HepG2 (cell line): Measurements from ENCODE around the gene TAC3. TPM values are rescaled to one million over a fixed set of nuclear protein-coding genes. Genes with fewer than 3 reads are reported as not detected.

ENCODE experiments used
- ELF1 ChIP-seq: sonication (generic); formaldehyde crosslinking; IDR thresholded peaks from 2 replicates; pipeline ENCODE4 v1.4.0; 2020; ENCODE audit warnings: missing genetic modification reagents
- ESRRA ChIP-seq: sonication (generic); formaldehyde crosslinking; IDR thresholded peaks from 2 replicates; pipeline ENCODE4 v1.5.1; 2020; ENCODE audit warnings: mild to moderate bottlenecking, low read depth, missing genetic modification reagents
- FOXA3 ChIP-seq: IDR thresholded peaks from 2 replicates; pipeline ENCODE4 v1.6.1; 2016; ENCODE audit warnings: missing genetic modification reagents, missing compliant biosample characterization
- HOXA3 ChIP-seq: sonication (generic); formaldehyde crosslinking; IDR thresholded peaks from 2 replicates; pipeline ENCODE4 v1.5.0; 2020; ENCODE audit warnings: missing genetic modification reagents
- KDM4B ChIP-seq: sonication (generic); formaldehyde crosslinking; IDR thresholded peaks from 2 replicates; pipeline ENCODE4 v1.4.0; 2020; ENCODE audit warnings: missing genetic modification reagents
- NFYC ChIP-seq: IDR thresholded peaks from 2 replicates; pipeline ENCODE4 v1.6.1; 2016; ENCODE audit warnings: missing genetic modification reagents, missing compliant biosample characterization
- PITX1 ChIP-seq: sonication (generic); formaldehyde crosslinking; IDR thresholded peaks from 2 replicates; pipeline ENCODE4 v1.5.1; 2020; ENCODE audit warnings: mild to moderate bottlenecking, missing genetic modification reagents
- PLSCR1 ChIP-seq: sonication (generic); formaldehyde crosslinking; IDR thresholded peaks from 2 replicates; pipeline ENCODE4 v1.5.0; 2020; ENCODE audit warnings: missing genetic modification reagents, mild to moderate bottlenecking, borderline replicate concordance
- PRDM4 ChIP-seq: sonication (generic); formaldehyde crosslinking; IDR thresholded peaks from 2 replicates; pipeline ENCODE4 v1.9.0; 2021; ENCODE audit warnings: missing genetic modification reagents, borderline replicate concordance
- RFX5 ChIP-seq: IDR thresholded peaks from 2 replicates; pipeline ENCODE4 v1.6.1; 2011; ENCODE audit warnings: low read depth, low read length, improper control_type of control experiment
- RXRB ChIP-seq: IDR thresholded peaks from 2 replicates; pipeline ENCODE4 v1.6.1; 2016; ENCODE audit warnings: borderline replicate concordance, missing genetic modification reagents, missing compliant biosample characterization
- SMAD9 ChIP-seq: sonication (generic); formaldehyde crosslinking; IDR thresholded peaks from 2 replicates; pipeline ENCODE4 v1.5.1; 2020; ENCODE audit warnings: mild to moderate bottlenecking, missing genetic modification reagents
- TAF1 ChIP-seq: sonication (generic); formaldehyde crosslinking; IDR thresholded peaks from 2 replicates; pipeline ENCODE4 v1.4.0; 2020; ENCODE audit warnings: missing genetic modification reagents
- TRIM22 ChIP-seq: fragments of 450-650 bp; IDR thresholded peaks from 2 replicates; pipeline ENCODE4 v1.6.1; 2017
- XBP1 ChIP-seq: sonication (generic); formaldehyde crosslinking; IDR thresholded peaks from 2 replicates; pipeline ENCODE4 v1.5.0; 2020; ENCODE audit warnings: missing genetic modification reagents
- ZBTB44 ChIP-seq: sonication (generic); formaldehyde crosslinking; IDR thresholded peaks from 2 replicates; pipeline ENCODE4 v1.4.0; 2020; ENCODE audit warnings: missing genetic modification reagents
- ZC3H13 ChIP-seq: sonication (generic); formaldehyde crosslinking; IDR thresholded peaks from 2 replicates; pipeline ENCODE4 v1.8.1; 2023; ENCODE audit warnings: mild to moderate bottlenecking, missing genetic modification reagents, moderate library complexity
- ZNF292 ChIP-seq: sonication (generic); formaldehyde crosslinking; IDR thresholded peaks from 2 replicates; pipeline ENCODE4 v1.8.1; 2022; ENCODE audit warnings: mild to moderate bottlenecking, low read depth, missing genetic modification reagents, borderline replicate concordance
- ZNF329 ChIP-seq: sonication (generic); formaldehyde crosslinking; IDR thresholded peaks from 2 replicates; pipeline ENCODE4 v1.9.0; 2021; ENCODE audit warnings: low read depth, mild to moderate bottlenecking, missing genetic modification reagents
- ZNF691 ChIP-seq: sonication (generic); formaldehyde crosslinking; IDR thresholded peaks from 2 replicates; pipeline ENCODE4 v1.4.0; 2020; ENCODE audit warnings: missing genetic modification reagents, low read depth, mild to moderate bottlenecking, borderline replicate concordance
- ZNF770 ChIP-seq: sonication (generic); formaldehyde crosslinking; IDR thresholded peaks from 2 replicates; pipeline ENCODE4 v1.5.0; 2020; ENCODE audit warnings: mild to moderate bottlenecking, missing genetic modification reagents
- polyA plus RNA-seq, 8 experiments: library from polyadenylated mRNA; depleted of rRNA in 3 of 8; stranded (reverse) in 7 of 8; unstranded in 1 of 8; fragments of >200 nt; fragmentation: Illumina TruSeq in 4 of 8; extraction: Trizol in 4 of 8; gene quantifications; 2 replicates each; pipeline versions ENCODE4 v1.2.1 to v1.2.3, GENCODE V29; 2011 to 2016; ENCODE audit warnings: low read depth in 4 of 8, missing spikeins in 1 of 8, mixed read lengths in 1 of 8; ENCODE audit not compliant: insufficient read depth in 1 of 8
- total RNA-seq, 5 experiments: library from RNA; depleted of rRNA; stranded (reverse); fragments of >200 nt; fragmentation: Illumina TruSeq; extraction: Trizol; gene quantifications; 2 replicates each; pipeline ENCODE4 v1.2.3, GENCODE V29; 2016; ENCODE audit warnings: low read depth in 1 of 5

Gene TAC3
- total and polyA plus RNA-seq, 2 of the 13 experiments (the other 11 are each of a cell fraction or from before 2014, with no cell fraction given) = 0.13 to 0.15 TPM

GRCh38 chr12:57005980-57006808 lies 10.1 kb downstream of the TAC3 start, which contains the start of gene ZBTB39 (continued):
- TF ChIP-seq ZNF292 (no peak), FOXA3 (CRISPR knock-in tag) (no peak), PITX1 (CRISPR knock-in tag) (no peak), SMAD9 (CRISPR knock-in tag) (no peak), ELF1 (CRISPR knock-in tag) (no peak), ZNF691 (no peak), TRIM22 (no peak), RFX5 (no peak), RXRB (CRISPR knock-in tag) (no peak), ZBTB44 (CRISPR knock-in tag) (no peak), ESRRA (no peak), PLSCR1 (CRISPR knock-in tag) (no peak), KDM4B (CRISPR knock-in tag) (no peak), HOXA3 (peak; percentile 48; the same call in 1 of the 2 replicates), ZC3H13 (no peak), PRDM4 (CRISPR knock-in tag) (no peak), NFYC (no peak), ZNF329 (no peak), XBP1 (CRISPR knock-in tag) (no peak), ZNF770 (no peak), TAF1 (CRISPR knock-in tag) (0 out of 2 replicates have a peak, but pooled peaks have one; percentile 15)
